Measurements from ENCODE around the gene ANXA7.

The ANXA7 gene

DNA sequence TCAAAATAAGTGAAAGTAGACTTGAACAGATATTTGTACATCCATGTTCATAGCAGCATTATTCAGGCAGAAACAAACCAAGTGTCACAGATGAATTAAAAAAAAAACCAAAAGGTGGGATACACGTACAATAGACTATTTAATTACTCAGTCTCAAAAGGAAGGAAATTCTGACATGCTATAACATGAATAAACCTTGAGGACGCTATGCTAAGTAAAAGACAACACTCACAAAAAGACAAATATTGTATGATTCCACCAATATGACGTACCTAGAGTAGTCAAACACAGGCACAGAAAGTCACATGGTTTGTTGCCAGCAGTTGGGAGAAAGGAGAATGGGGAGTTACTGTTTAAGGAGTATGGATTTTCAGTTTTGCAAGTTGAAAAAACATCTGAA is 37.2 kb downstream of the ANXA7 start:
- H3K4me3 ChIP-seq (ENCODE audit: low read depth, low read length): no peak overlapping the region
- TF ChIP-seq CTCF (IDR thresholded peaks at IDR 0.05; ENCODE audit: low read depth, low read length): no peak
- DNase-seq (ENCODE audit: low read depth, low spot score): no peak
- in situ Hi-C loops (cut with HindIII; ENCODE audit: low sequenced_read_pairs): no loop called here

GRCh38 chr10:73368238-73368637 is 45.6 kb downstream of the ANXA7 start:
- no peak for TF ChIP-seq CTCF (IDR thresholded peaks at IDR 0.05; ENCODE audit: low read depth, low read length)
- DNase-seq (ENCODE audit: low read depth, low spot score): no peak
- H3K4me3 ChIP-seq (ENCODE audit: low read depth, low read length): no peak overlapping the region
- in situ Hi-C loops (cut with HindIII; ENCODE audit: low sequenced_read_pairs): no loop called here

DNA sequence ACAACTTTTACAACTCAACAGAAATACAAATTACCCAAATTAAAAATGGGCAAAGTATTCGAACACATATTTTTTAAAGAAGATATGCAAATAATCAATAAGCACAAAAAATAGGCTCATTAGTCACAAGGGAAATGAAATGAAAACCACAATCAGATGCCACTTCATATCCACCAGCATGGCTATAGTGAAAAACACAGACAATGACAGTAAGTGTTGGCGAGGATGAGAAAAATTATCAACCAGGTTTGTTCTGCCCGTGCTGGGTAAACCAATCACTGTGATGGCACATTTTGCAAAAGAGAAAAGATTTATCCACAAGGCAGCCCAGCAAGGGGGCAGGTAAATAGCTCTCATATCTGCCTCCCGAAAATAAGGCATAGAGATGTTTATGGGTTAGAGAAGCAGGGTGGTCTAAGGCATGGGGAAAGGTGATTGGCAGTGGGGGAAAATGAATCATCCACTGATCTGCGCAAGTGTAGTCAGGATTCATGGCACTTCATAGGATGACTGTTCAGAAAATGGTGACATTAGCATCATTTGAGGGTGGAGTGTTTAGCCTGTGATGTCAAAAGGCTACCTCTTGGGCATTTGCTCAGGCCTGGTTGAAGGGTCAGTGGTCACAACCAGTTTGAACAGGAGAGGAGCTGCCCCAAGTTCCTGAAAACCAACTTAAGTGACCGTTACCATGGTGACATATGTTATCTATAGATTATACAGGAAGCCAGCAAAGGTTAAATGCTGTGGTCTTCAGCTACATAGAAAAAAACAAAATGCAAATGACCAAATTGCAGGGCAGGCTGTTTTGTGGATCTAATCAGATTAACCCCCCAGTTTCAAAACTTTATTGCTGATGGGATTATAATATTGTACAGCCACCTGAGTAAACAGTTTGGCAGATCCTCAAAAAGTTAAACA is 47.2 kb downstream of the ANXA7 start:
- no peak overlapping the region for H3K4me3 ChIP-seq (ENCODE audit: low read depth, low read length)
- in situ Hi-C loops (cut with HindIII; ENCODE audit: low sequenced_read_pairs): no loop called here
- no peak for DNase-seq (ENCODE audit: low read depth, low spot score)
- no peak for TF ChIP-seq CTCF (IDR thresholded peaks at IDR 0.05; ENCODE audit: low read depth, low read length)

DNA sequence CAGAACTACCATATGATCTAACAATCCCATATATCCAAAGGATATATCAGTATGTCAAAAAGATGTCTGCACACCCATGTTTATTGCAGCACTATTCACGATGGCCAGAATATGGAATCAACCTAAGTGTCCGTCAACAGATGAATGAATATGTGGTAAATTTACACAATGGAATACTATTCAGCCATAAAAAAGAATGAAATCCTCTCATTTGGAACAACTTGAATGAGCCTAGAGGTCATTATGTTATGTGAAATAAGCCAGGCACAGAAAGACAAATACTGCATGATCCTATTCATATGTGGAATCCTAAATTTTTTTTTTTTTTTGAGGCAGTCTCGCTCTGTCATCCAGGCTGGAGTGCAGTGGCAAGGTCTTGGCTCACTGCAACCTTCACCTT is 48.9 kb downstream of the ANXA7 start:
- in situ Hi-C loops (cut with HindIII; ENCODE audit: low sequenced_read_pairs): no loop called here
- no peak for DNase-seq (ENCODE audit: low read depth, low spot score)
- no peak overlapping the region for H3K4me3 ChIP-seq (ENCODE audit: low read depth, low read length)
- TF ChIP-seq CTCF (IDR thresholded peaks at IDR 0.05; ENCODE audit: low read depth, low read length): no peak

- in situ Hi-C loops (cut with HindIII; ENCODE audit: low sequenced_read_pairs): no loop called here
Observed at GRCh38 chr10:73359492-73359891, 54.4 kb downstream of the ANXA7 start.

More at GRCh38 chr10:73359492-73359891, 54.4 kb downstream of the ANXA7 start:
- DNase-seq (ENCODE audit: low read depth, low spot score): no peak
- no peak for TF ChIP-seq CTCF (IDR thresholded peaks at IDR 0.05; ENCODE audit: low read depth, low read length)
- no peak overlapping the region for H3K4me3 ChIP-seq (ENCODE audit: low read depth, low read length)

Data from astrocyte of the spinal cord (primary cell).